GM12873 (cell line): ENCODE results near the gene MAP4K4.

Experiments used
- TF ChIP-seq, protein P1 (sequence below): IDR thresholded peaks from 2 replicates; pipeline ENCODE4 v1.5.1; 2012; ENCODE audit warnings: low read depth, mild to moderate bottlenecking, moderate library complexity, low read length, control low read depth; ENCODE audit not compliant: insufficient read depth; ENCODE audit errors: missing control alignments

The MAP4K4 gene

DNA sequence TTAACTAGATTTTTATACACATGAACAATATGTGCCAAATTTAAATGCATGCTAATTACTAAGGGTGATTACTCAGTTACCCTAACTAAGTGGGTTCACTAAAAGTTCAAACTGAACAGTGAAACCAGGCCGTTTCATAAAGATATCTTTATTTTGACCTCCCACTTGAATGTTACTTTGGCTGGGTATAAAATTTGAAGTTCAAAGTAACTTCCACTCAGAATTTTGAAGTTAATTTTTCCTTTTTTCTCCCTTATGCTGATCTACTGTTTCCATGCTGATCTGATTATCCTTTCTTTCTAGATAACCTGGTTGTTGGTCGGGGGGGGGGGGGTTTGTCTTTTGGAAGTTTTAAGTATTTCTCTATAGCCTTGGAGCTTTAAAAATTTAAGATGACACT, 25.5 kb upstream of the MAP4K4 start:
- TF ChIP-seq, protein P1, sequence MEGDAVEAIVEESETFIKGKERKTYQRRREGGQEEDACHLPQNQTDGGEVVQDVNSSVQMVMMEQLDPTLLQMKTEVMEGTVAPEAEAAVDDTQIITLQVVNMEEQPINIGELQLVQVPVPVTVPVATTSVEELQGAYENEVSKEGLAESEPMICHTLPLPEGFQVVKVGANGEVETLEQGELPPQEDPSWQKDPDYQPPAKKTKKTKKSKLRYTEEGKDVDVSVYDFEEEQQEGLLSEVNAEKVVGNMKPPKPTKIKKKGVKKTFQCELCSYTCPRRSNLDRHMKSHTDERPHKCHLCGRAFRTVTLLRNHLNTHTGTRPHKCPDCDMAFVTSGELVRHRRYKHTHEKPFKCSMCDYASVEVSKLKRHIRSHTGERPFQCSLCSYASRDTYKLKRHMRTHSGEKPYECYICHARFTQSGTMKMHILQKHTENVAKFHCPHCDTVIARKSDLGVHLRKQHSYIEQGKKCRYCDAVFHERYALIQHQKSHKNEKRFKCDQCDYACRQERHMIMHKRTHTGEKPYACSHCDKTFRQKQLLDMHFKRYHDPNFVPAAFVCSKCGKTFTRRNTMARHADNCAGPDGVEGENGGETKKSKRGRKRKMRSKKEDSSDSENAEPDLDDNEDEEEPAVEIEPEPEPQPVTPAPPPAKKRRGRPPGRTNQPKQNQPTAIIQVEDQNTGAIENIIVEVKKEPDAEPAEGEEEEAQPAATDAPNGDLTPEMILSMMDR: no peak

DNA sequence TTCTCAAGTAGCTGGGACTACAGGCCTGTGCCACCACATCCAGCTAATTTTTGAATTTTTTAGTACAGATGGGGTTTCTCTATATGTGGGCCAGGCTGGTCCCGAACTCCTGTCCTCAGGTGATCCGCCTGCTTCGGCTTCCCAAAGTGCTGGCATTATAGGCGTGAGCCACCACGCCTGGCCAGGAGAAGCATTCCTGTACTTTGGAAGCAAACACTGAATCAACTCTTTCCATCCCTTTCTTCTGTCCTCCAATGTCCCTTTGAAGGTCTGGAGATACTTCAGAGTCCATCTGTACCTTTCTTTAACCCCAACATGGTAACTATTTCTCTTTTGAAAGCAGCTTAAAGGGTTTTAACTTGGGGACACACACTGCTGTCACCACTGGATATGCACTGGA, 23.6 kb upstream of the MAP4K4 start:
- TF ChIP-seq, protein P1: no peak

DNA sequence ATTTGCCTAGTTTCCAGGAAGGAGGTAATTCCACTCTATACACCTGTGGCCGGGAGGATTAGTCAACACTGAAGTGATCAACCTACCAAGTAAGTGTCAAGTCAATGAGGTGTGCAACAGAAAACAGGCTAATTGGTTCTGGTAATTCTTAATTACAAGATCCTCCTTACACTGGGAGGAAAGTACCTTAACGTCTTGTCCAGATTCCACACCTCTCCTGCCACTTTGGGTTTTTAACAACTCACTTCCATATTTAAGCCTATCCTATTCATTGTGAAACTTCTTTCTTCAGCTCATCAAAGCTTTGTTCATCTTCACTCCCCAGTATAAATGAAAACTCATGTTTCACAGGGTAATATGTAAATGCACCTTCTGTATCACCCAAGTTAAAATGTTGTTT, 22.0 kb upstream of the MAP4K4 start:
- TF ChIP-seq, protein P1: no peak

DNA sequence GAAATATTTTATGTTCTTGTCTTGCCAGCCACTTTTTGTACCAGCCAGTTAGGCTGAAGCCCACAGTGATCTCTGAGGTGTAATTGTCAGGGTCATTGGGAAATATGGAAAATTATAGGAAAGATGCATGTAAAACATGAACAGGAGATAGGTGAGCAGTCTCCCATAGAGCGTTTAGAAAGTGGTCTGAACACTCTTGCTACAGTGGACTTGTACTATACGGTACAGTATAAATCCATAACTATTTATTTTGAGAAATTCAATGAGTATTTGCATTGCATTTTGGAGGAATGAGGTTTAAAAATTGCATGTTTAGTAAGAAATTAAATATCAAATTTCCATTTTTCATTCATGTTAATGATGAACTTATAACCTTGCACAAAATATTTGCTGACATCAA, 20.8 kb upstream of the MAP4K4 start:
- TF ChIP-seq, protein P1: no peak

DNA sequence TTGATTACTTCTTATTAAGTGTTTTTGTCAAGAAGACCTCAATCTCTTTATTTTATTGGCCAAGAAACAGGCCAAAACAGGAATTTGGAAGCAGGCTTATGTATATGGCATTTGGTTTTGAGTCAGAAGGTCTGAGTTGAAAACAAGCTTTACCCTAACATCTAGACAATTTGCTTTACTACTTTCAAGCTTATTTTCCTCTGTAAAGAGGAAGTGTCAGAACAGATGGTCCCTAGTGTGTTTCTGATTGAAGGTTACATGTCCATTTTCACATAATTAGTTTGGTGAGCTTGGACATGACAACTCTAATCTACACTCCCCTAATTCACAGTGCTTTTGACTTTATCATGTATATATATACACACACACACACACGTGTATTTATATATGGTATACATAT, 19.8 kb upstream of the MAP4K4 start:
- TF ChIP-seq, protein P1: no peak

DNA sequence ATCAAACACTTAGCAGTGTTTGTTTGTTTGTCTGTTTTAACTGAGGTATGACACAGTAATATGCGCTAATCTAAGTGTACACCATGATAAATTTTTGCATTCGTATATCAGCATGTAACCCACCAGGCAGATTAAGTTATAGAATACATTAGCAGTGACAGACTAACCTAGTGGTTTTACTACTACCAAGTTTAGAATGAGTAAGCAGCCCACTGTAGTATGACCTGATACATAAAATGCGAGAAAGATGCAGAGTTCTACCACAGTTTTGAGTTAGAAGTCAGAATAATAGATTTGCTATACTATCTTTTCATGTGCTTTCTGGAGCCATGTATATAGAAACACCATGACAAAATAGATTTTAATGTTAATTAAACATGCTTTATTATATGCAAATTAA, 19.1 kb upstream of the MAP4K4 start:
- TF ChIP-seq, protein P1: no peak

DNA sequence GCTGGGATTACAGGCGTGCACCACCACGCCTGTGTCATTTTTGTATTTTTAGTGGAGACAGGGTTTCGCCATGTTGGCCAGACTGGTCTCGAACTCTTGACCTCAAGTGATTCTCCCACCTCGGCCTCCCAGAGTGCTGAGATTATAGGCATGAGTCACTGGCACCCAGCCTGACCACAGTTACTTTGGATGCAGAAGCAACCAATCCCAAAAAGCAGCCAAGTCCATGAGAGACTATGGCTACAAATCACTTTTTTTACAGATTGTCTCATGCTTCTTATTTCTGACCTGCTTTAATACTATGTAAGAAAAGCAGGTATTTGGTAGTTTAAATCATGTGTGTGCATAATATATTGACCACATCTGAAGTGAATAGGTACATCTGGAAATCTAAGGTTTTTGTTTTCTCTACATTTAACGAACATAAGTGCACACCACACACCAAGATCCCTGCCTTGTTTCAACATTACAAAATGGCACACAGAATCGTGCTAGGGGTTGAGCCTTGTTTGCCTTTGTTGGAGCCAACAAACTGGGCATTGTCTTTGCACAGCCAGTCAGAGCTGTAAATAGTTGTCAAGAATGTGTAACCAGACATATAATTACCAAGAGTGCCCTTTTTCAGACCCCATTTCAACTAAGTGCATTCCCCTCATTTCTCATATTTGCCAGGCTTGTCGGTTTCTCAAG, 18.3 kb upstream of the MAP4K4 start:
- TF ChIP-seq, protein P1: no peak
